ENCODE results near the gene STPG1.

The STPG1 gene

GRCh38 chr1:24338447-24338846 lies 75.1 kb downstream of the STPG1 start:
- no peak for DNase-seq

- no peak for DNase-seq
Measured at GRCh38 chr1:24337455-24337854, 76.1 kb downstream of the STPG1 start.

GRCh38 chr1:24336075-24336474 lies 77.5 kb downstream of the STPG1 start:
- no peak for DNase-seq

- DNase-seq = no peak
Measured at GRCh38 chr1:24331961-24332673, 81.5 kb downstream of the STPG1 start.

- DNase-seq = no peak
Measured at GRCh38 chr1:24329797-24330543, 83.6 kb downstream of the STPG1 start.

- DNase-seq = no peak
Measured at GRCh38 chr1:24329331-24329730, 84.3 kb downstream of the STPG1 start.

- no peak for DNase-seq
Measured at GRCh38 chr1:24327891-24328290, 85.7 kb downstream of the STPG1 start.

GRCh38 chr1:24327486-24327885 lies 86.1 kb downstream of the STPG1 start:
- DNase-seq = no peak

GRCh38 chr1:24325587-24326449 lies 87.8 kb downstream of the STPG1 start:
- DNase-seq = no peak

- no peak for DNase-seq
Measured at GRCh38 chr1:24324903-24325302, 88.7 kb downstream of the STPG1 start.

GRCh38 chr1:24323281-24323680 lies 90.3 kb downstream of the STPG1 start:
- no peak for DNase-seq

- DNase-seq = no peak
Measured at GRCh38 chr1:24322470-24323177, 91.0 kb downstream of the STPG1 start.

GRCh38 chr1:24321697-24322469 lies 91.7 kb downstream of the STPG1 start:
- peak; percentile 59 for DNase-seq

GRCh38 chr1:24321126-24321525 lies 92.5 kb downstream of the STPG1 start:
- no peak for DNase-seq

- DNase-seq = no peak
Measured at GRCh38 chr1:24319962-24320361, 93.6 kb downstream of the STPG1 start.

- no peak for DNase-seq
Measured at GRCh38 chr1:24319312-24319863, 94.2 kb downstream of the STPG1 start, which contains the start of gene GRHL3. Gene GRHL3 (plus strand): TSS chr1:24319357. CDS start chr1:24319552, 195 bp downstream.

- DNase-seq = no peak
Measured at GRCh38 chr1:24318615-24319311, 94.8 kb downstream of the STPG1 start.

GRCh38 chr1:24317956-24318614 lies 95.5 kb downstream of the STPG1 start:
- DNase-seq = no peak

GRCh38 chr1:24317081-24317480 lies 96.5 kb downstream of the STPG1 start:
- DNase-seq = no peak

- DNase-seq = no peak
Measured at GRCh38 chr1:24316645-24317044, 96.9 kb downstream of the STPG1 start.

Measured in activated CD8-positive, alpha-beta memory T cell treated with anti-CD3 and anti-CD28 coated beads, Interleukin-2, amount 50 U/mL, for 4 hours (primary cell).